NB4 (cell line): ENCODE data around the gene CMC4.

Experiments used
- CTCF ChIP-seq: IDR thresholded peaks from one replicate; pipeline ENCODE4 v1.5.1; 2012; ENCODE audit warnings: low read depth, low read length
- MAX ChIP-seq: IDR thresholded peaks from 2 replicates; pipeline ENCODE4 v1.6.1; 2011; ENCODE audit warnings: low read depth, low read length
- MYC ChIP-seq: IDR thresholded peaks from 2 replicates; pipeline ENCODE4 v1.6.1; 2011; ENCODE audit warnings: low read depth, low read length
- POLR2A ChIP-seq: IDR thresholded peaks from 2 replicates; pipeline ENCODE4 v1.6.1; 2011; ENCODE audit warnings: mild to moderate bottlenecking; ENCODE audit not compliant: insufficient read length; ENCODE audit errors: extremely low read depth

- TF ChIP-seq POLR2A (no peak), CTCF (peak; percentile 61), MAX (0 out of 2 replicates have a peak, but pooled peaks have one; percentile 23), MYC (peak; percentile 29; the same call in 1 of the 2 replicates)
These were observed 13.8 kb downstream of the CMC4 start for GRCh38 chrX:155056877-155057792.
